Caco-2 (cell line): ENCODE measurements around the gene GPR32. TPM values are rescaled to one million over a fixed set of nuclear protein-coding genes. Genes with fewer than 3 reads are reported as not detected.
A peak's percentile ranks its signal among the peaks of the same experiment; 100 is the strongest.

Experiments
- BruUV-seq: library from RNA; stranded (reverse); fragments of 400-500 nt; replicated peaks from 2 replicates; lab custom pipeline; 2021; lab: Mats Ljungman, UMichigan
- CTCF ChIA-PET: fragments of 300-600 bp; sonication (Branson Sonifier 250); formaldehyde crosslinking; loops from one replicate; lab custom pipeline; 2022; ENCODE audit warnings: antibody characterized with exemption; lab: Charles Lee
- POLR2A ChIA-PET: fragments of 300-600 bp; sonication (Branson Sonifier 250); formaldehyde crosslinking; loops from one replicate; lab custom pipeline; 2022; ENCODE audit warnings: antibody characterized with exemption; lab: Charles Lee
- DNase-seq, 2 experiments: peaks; one replicate each; pipeline versions ENCODE4 v3.0.0 to v3.0.0-alpha.2; 2020 to 2022
- H3K27me3 ChIP-seq: replicated peaks from 2 replicates; pipeline ENCODE4 v1.6.0; 2011; ENCODE audit warnings: low read length; ENCODE audit not compliant: control insufficient read depth, insufficient read depth
- H3K36me3 ChIP-seq: 2 replicates; pipeline ENCODE4 v1.5.1; 2011; ENCODE audit warnings: low read length; ENCODE audit not compliant: control insufficient read depth, insufficient read depth
- H3K4me1 ChIP-seq: fragments of 250-450 bp; sonication (Bioruptor Pico); 2 replicates; pipeline ENCODE4 v1.5.1; 2020; ENCODE audit warnings: mild to moderate bottlenecking
- H3K4me3 ChIP-seq: 2 replicates; pipeline ENCODE4 v1.5.1; 2011; ENCODE audit warnings: low read depth, mild to moderate bottlenecking, control low read depth, low read length
- H3K9me3 ChIP-seq: fragments of 250-450 bp; sonication (Bioruptor Pico); 2 replicates; pipeline ENCODE4 v1.5.1; 2020; ENCODE audit warnings: mild to moderate bottlenecking, moderate library complexity
- H3K27ac Mint-ChIP-seq: one replicate; pipeline ENCODE4 v1.8.0; 2022; ENCODE audit warnings: mixed read lengths; ENCODE audit not compliant: unreplicated experiment
- H3K27me3 Mint-ChIP-seq: one replicate; pipeline ENCODE4 v1.8.0; 2022; ENCODE audit warnings: mixed read lengths; ENCODE audit not compliant: insufficient read depth, unreplicated experiment
- H3K36me3 Mint-ChIP-seq: one replicate; pipeline ENCODE4 v1.8.0; 2022; ENCODE audit warnings: mild to moderate bottlenecking, mixed read lengths; ENCODE audit not compliant: insufficient read depth, unreplicated experiment
- H3K4me1 Mint-ChIP-seq: one replicate; pipeline ENCODE4 v1.8.0; 2022; ENCODE audit warnings: low read depth, mixed read lengths; ENCODE audit not compliant: unreplicated experiment
- H3K4me3 Mint-ChIP-seq: one replicate; pipeline ENCODE4 v1.8.0; 2022; ENCODE audit warnings: mild to moderate bottlenecking, moderate library complexity, mixed read lengths; ENCODE audit not compliant: unreplicated experiment
- H3K9me3 Mint-ChIP-seq: one replicate; pipeline ENCODE4 v1.8.0; 2022; ENCODE audit warnings: mixed read lengths; ENCODE audit not compliant: unreplicated experiment
- intact Hi-C: fragments of 100-400 bp; cut with micrococcal nuclease; formaldehyde crosslinking; loops from one replicate; pipeline ENCODE4 v1.10.0; 2022; ENCODE audit not compliant: unreplicated experiment
- total RNA-seq: library from RNA; stranded (reverse); gene quantifications from 2 replicates; pipeline ENCODE4 v1.2.3, GENCODE V29; 2022
- TF ChIP-seq, protein P1 (sequence below), 2 experiments: fragments of 200-600 bp in 1 of 2; IDR thresholded peaks; 1 replicate in 1 of 2; 2 replicates in 1 of 2; pipeline versions ENCODE4 v1.5.1 to v1.8.0; 2011 to 2022; ENCODE audit warnings: antibody characterized with exemption in 1 of 2, control low read depth in 1 of 2, inconsistent platforms in 1 of 2, low read depth in 1 of 2, low read length in 1 of 2, mild to moderate bottlenecking in 1 of 2, moderate library complexity in 1 of 2; ENCODE audit not compliant: insufficient read depth in 1 of 2, severe bottlenecking in 1 of 2, unreplicated experiment in 1 of 2

GPR32 gene
- total RNA-seq, 1 experiment from 2014 or later = not detected

DNA sequence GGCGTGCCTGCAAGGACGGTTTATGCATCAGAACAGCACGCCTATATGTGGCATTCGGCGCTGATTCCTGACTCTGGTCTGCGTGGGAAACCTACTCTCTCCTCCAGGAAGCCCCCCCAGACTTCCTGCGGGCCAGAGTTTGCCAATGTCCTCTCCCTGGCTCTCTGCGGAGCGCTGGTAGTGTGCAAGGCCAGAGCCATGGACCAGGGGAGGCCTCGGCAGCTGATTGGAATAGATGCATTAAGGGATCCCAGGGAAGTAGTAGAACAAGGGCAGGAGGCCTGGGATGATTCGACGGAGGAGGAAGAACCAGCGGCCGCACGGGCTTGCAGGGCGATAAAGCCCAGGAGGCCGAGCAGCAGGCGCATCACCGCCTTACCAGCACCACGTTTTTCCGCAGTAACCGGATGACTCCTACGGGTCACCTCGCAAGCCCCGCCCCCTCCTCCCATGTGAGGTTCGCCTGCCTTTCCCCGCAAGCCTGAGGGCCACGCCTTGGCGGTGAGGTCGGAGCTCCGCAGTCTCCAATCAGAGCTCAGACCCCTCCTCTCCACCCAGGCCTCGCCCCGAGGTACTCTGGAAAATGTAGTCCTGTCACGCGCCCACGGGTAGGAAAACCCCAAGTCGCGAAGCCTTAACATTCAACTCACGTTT, 42.1 kb upstream of the GPR32 start:
- H3K9me3 ChIP-seq = no peaks in the 10 kb centered on the region
- no peak overlapping the region for H3K4me3 ChIP-seq
- no peak overlapping the region for H3K27ac Mint-ChIP-seq
- no peaks in the 10 kb centered on the region for H3K9me3 Mint-ChIP-seq
- no peaks in the 10 kb centered on the region for H3K27me3 ChIP-seq
- intact Hi-C loops = loop anchor here (5.0 kb wide), 1 partner anchor 194 kb away; no protein-coding TSS in a partner anchor
- peak; percentile 53 to 84 for DNase-seq
- peaks cover 6% of the 10 kb centered on the region for H3K4me1 Mint-ChIP-seq
- TF ChIP-seq, protein P1, sequence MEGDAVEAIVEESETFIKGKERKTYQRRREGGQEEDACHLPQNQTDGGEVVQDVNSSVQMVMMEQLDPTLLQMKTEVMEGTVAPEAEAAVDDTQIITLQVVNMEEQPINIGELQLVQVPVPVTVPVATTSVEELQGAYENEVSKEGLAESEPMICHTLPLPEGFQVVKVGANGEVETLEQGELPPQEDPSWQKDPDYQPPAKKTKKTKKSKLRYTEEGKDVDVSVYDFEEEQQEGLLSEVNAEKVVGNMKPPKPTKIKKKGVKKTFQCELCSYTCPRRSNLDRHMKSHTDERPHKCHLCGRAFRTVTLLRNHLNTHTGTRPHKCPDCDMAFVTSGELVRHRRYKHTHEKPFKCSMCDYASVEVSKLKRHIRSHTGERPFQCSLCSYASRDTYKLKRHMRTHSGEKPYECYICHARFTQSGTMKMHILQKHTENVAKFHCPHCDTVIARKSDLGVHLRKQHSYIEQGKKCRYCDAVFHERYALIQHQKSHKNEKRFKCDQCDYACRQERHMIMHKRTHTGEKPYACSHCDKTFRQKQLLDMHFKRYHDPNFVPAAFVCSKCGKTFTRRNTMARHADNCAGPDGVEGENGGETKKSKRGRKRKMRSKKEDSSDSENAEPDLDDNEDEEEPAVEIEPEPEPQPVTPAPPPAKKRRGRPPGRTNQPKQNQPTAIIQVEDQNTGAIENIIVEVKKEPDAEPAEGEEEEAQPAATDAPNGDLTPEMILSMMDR (IDR thresholded peaks at IDR 0.05; ENCODE audit: insufficient read depth in 1 of 2, low read depth in 1 of 2, low read length in 1 of 2, severe bottlenecking in 1 of 2, unreplicated experiment in 1 of 2) = no peak
- H3K4me1 ChIP-seq = no peaks in the 10 kb centered on the region
- BruUV-seq = no TSS peak
- H3K27me3 Mint-ChIP-seq = peaks cover 10% of the 10 kb centered on the region
- peaks cover 6% of the 10 kb centered on the region for H3K36me3 Mint-ChIP-seq
- CTCF ChIA-PET = interaction anchor here (1.4 kb wide), 1 partner anchor 24 kb away, joined by 3 read pairs; no protein-coding TSS in a partner anchor
- H3K36me3 ChIP-seq = no peaks in the 10 kb centered on the region
- POLR2A ChIA-PET = no interaction called here
- peak overlapping the region; percentile 54 for H3K4me3 Mint-ChIP-seq

GRCh38 chr19:50729894-50730293, 40.4 kb upstream of the GPR32 start:
- Histone ChIP-seq H3K27me3 (no peaks in the 10 kb centered on the region), H3K4me3 (no peak overlapping the region), H3K4me1 (no peaks in the 10 kb centered on the region), H3K9me3 (no peaks in the 10 kb centered on the region), H3K36me3 (no peaks in the 10 kb centered on the region)
- H3K27ac Mint-ChIP-seq = no peak overlapping the region
- no peak overlapping the region for H3K4me3 Mint-ChIP-seq
- no TSS peak for BruUV-seq
- peaks cover 6% of the 10 kb centered on the region for H3K36me3 Mint-ChIP-seq
- DNase-seq = no peak
- POLR2A ChIA-PET = no interaction called here
- H3K4me1 Mint-ChIP-seq = no peaks in the 10 kb centered on the region
- H3K9me3 Mint-ChIP-seq = no peaks in the 10 kb centered on the region
- TF ChIP-seq, protein P1 (IDR thresholded peaks at IDR 0.05; ENCODE audit: insufficient read depth in 1 of 2, low read depth in 1 of 2, low read length in 1 of 2, severe bottlenecking in 1 of 2, unreplicated experiment in 1 of 2) = no peak
- peaks cover 6% of the 10 kb centered on the region for H3K27me3 Mint-ChIP-seq
- intact Hi-C loops = loop anchor here (5.0 kb wide), 1 partner anchor 192 kb away; no protein-coding TSS in a partner anchor
- CTCF ChIA-PET = no interaction called here

GRCh38 chr19:50735869-50736268, 34.4 kb upstream of the GPR32 start:
- POLR2A ChIA-PET = no interaction called here

More at GRCh38 chr19:50735869-50736268, 34.4 kb upstream of the GPR32 start:
- intact Hi-C loops = no loop called here
- Mint-ChIP-seq H3K9me3 (no peaks in the 10 kb centered on the region), H3K4me1 (no peaks in the 10 kb centered on the region), H3K27me3 (peaks cover 21% of the 10 kb centered on the region), H3K27ac (no peak overlapping the region), H3K4me3 (no peak overlapping the region), H3K36me3 (no peaks in the 10 kb centered on the region)
- no TSS peak for BruUV-seq
- Histone ChIP-seq H3K4me3 (no peak overlapping the region), H3K4me1 (no peaks in the 10 kb centered on the region), H3K36me3 (no peaks in the 10 kb centered on the region), H3K9me3 (no peaks in the 10 kb centered on the region), H3K27me3 (no peaks in the 10 kb centered on the region; the same call in 1 of the 2 replicates)
- CTCF ChIA-PET = no interaction called here
- TF ChIP-seq, protein P1 (IDR thresholded peaks at IDR 0.05; ENCODE audit: insufficient read depth in 1 of 2, low read depth in 1 of 2, low read length in 1 of 2, severe bottlenecking in 1 of 2, unreplicated experiment in 1 of 2) = no peak
- no peak for DNase-seq
